ENCODE data around the gene CFAP69. TPM values are rescaled to one million over a fixed set of nuclear protein-coding genes. Genes with fewer than 3 reads are reported as not detected.

The CFAP69 gene
- total RNA-seq, 1 experiment from 2014 or later: 3.4 TPM

DNA sequence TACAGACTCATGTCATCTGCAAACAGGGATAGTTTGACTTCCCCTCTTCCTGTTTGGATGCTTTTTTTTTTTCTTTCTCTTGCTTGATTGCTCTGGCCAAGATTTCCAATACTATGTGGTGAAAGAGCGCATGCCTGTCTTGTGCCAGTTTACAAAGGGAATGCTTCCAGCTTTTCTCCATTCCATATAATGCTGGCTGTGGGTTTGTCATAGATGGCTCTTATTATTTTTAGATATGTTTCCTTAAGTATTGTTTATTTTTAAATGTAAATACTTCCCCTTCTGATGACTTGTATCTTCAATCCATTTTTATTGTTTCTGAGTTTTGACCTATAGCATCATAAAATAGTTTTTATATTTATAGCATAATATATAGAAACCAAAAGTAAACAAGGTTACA, 58.3 kb downstream of the CFAP69 start (continued):
- TF ChIP-seq, protein P1, sequence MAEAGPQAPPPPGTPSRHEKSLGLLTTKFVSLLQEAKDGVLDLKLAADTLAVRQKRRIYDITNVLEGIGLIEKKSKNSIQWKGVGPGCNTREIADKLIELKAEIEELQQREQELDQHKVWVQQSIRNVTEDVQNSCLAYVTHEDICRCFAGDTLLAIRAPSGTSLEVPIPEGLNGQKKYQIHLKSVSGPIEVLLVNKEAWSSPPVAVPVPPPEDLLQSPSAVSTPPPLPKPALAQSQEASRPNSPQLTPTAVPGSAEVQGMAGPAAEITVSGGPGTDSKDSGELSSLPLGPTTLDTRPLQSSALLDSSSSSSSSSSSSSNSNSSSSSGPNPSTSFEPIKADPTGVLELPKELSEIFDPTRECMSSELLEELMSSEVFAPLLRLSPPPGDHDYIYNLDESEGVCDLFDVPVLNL (CRISPR knock-in tag; IDR thresholded peaks at IDR 0.05; ENCODE audit: borderline replicate concordance, low read depth): no peak
- TF ChIP-seq, protein P2, sequence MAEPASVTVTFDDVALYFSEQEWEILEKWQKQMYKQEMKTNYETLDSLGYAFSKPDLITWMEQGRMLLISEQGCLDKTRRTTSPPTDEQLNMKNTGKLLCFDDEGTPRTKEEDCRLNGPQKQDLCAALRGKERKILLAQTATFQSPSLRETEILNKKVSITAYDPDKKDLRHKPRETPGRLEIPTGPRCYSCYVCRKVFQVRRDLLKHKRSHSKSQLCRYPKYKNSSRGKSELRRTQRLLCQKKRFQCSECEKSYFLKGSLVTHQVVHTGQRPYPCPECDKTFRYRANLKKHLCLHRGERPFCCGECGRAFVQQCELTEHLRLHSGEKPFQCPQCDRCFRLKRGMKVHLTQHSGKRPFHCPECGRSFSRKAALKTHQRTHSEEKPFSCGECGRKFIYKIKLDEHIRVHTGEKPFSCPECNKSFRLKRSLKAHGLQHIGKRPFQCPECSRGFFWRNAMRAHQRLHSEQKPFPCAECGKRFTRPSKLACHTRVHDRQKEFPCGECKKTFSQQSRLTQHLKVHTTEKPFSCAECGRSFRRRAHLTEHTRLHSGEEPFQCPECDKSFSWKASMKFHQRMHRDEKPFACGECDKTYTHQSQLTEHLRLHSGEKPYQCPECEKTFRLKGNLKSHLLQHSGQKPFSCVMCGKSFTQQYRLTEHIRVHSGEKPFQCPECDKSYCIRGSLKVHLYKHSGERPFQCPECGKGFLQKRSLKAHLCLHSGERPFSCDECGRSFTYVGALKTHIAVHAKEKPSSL (CRISPR knock-in tag; conservative IDR thresholded peaks at IDR 0.05): no peak
- TF ChIP-seq TEAD4 (CRISPR knock-in tag; IDR thresholded peaks at IDR 0.05): no peak
- TF ChIP-seq IRF2 (CRISPR knock-in tag; IDR thresholded peaks at IDR 0.05; ENCODE audit: borderline replicate concordance, low read depth): no peak
- no peak for TF ChIP-seq NFE2L1 (CRISPR knock-in tag; IDR thresholded peaks at IDR 0.05)
- TF ChIP-seq, protein P3, sequence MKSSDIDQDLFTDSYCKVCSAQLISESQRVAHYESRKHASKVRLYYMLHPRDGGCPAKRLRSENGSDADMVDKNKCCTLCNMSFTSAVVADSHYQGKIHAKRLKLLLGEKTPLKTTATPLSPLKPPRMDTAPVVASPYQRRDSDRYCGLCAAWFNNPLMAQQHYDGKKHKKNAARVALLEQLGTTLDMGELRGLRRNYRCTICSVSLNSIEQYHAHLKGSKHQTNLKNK (CRISPR knock-in tag; IDR thresholded peaks at IDR 0.05): no peak
- TF ChIP-seq CREB1 (CRISPR knock-in tag; IDR thresholded peaks at IDR 0.05): no peak
- no peak for TF ChIP-seq NFYB (CRISPR knock-in tag; conservative IDR thresholded peaks at IDR 0.05; ENCODE audit: low read depth)
- TF ChIP-seq, protein P4, sequence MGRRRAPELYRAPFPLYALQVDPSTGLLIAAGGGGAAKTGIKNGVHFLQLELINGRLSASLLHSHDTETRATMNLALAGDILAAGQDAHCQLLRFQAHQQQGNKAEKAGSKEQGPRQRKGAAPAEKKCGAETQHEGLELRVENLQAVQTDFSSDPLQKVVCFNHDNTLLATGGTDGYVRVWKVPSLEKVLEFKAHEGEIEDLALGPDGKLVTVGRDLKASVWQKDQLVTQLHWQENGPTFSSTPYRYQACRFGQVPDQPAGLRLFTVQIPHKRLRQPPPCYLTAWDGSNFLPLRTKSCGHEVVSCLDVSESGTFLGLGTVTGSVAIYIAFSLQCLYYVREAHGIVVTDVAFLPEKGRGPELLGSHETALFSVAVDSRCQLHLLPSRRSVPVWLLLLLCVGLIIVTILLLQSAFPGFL (CRISPR knock-in tag; IDR thresholded peaks at IDR 0.05; ENCODE audit: borderline replicate concordance): no peak

DNA sequence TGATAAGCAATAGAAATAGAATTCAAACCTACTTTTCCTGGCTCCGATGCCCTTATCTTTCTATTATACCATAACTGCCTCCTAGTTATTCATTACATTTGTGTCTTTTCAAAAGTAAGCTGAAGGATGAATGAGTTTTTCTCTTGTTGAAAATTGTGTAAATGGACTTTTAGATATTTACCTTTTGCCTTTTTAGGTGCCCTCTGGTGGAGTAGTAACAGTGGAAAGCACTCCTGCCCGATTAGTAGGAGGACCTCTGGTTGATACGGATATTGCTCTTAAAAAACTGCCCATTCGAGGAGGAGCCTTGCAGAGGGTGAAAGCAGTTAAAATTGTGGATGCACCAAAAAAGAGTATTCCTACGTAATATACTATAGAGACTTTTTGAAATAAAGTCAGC, 64.9 kb downstream of the CFAP69 start:
- POLR2A ChIA-PET: no interaction called here
- H3K4me1 Mint-ChIP-seq: no peaks in the 10 kb centered on the region
- ATAC-seq (no peak), DNase-seq (ENCODE audit: low spot score) (no peak)
- no peak for TF ChIP-seq NFYB (CRISPR knock-in tag; conservative IDR thresholded peaks at IDR 0.05; ENCODE audit: low read depth)
- TF ChIP-seq NR2C2 (CRISPR knock-in tag; IDR thresholded peaks at IDR 0.05): no peak
- TF ChIP-seq MXD4 (CRISPR knock-in tag; IDR thresholded peaks at IDR 0.05; ENCODE audit: borderline replicate concordance): no peak
- H3K9me3 Mint-ChIP-seq: no peaks in the 10 kb centered on the region
- H3K36me3 Mint-ChIP-seq: no peaks in the 10 kb centered on the region
- CTCF ChIA-PET: interaction anchor here (1.6 kb wide), 1 partner anchor 146 kb away, joined by 4 read pairs; no protein-coding TSS in a partner anchor
- H3K27me3 Mint-ChIP-seq (ENCODE audit: low read depth): no peaks in the 10 kb centered on the region
- no peak overlapping the region for H3K4me3 Mint-ChIP-seq
- H3K27ac Mint-ChIP-seq: no peak overlapping the region

DNA sequence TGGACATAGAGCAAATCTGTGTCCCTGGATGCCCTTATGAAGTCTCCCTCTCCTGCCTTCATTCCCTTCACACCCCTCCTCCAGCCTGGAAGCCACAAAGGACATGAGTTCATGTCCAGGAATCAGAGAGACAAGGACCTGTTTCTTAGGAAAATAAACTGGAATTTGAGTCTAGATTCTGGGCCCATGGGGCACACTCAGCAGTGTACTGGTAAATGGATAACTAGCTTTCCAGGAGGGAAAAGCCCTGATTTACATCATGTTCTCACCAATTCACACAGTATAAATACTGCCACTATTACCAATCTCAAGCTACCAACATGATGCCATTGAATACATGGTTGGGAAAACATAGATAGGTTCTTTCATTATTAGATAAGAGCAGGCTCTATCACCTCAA, 66.2 kb downstream of the CFAP69 start:
- no peak for DNase-seq (ENCODE audit: low spot score)
- Mint-ChIP-seq H3K4me1 (no peaks in the 10 kb centered on the region), H3K27me3 (ENCODE audit: low read depth) (no peaks in the 10 kb centered on the region), H3K27ac (no peak overlapping the region), H3K9me3 (no peaks in the 10 kb centered on the region), H3K4me3 (no peak overlapping the region), H3K36me3 (no peaks in the 10 kb centered on the region)
- ChIA-PET POLR2A (no interaction called here), CTCF (interaction anchor here (3.1 kb wide), 1 partner anchor 116 kb away, joined by 39 read pairs; no protein-coding TSS in a partner anchor)
- TF ChIP-seq NFATC4 (CRISPR knock-in tag; IDR thresholded peaks at IDR 0.05) (no peak), MXD4 (CRISPR knock-in tag; IDR thresholded peaks at IDR 0.05; ENCODE audit: borderline replicate concordance) (no peak), CREM (CRISPR knock-in tag; IDR thresholded peaks at IDR 0.05) (no peak), NR1H2 (CRISPR knock-in tag; IDR thresholded peaks at IDR 0.05) (no peak), IRF2 (CRISPR knock-in tag; IDR thresholded peaks at IDR 0.05; ENCODE audit: borderline replicate concordance, low read depth) (no peak), TP53 (CRISPR knock-in tag; IDR thresholded peaks at IDR 0.05) (no peak), TEAD1 (CRISPR knock-in tag; IDR thresholded peaks at IDR 0.05) (no peak), EMX1 (CRISPR knock-in tag; IDR thresholded peaks at IDR 0.05) (no peak)
- TF ChIP-seq, protein P5, sequence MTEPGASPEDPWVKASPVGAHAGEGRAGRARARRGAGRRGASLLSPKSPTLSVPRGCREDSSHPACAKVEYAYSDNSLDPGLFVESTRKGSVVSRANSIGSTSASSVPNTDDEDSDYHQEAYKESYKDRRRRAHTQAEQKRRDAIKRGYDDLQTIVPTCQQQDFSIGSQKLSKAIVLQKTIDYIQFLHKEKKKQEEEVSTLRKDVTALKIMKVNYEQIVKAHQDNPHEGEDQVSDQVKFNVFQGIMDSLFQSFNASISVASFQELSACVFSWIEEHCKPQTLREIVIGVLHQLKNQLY (CRISPR knock-in tag; IDR thresholded peaks at IDR 0.05): no peak
- TF ChIP-seq, protein P6, sequence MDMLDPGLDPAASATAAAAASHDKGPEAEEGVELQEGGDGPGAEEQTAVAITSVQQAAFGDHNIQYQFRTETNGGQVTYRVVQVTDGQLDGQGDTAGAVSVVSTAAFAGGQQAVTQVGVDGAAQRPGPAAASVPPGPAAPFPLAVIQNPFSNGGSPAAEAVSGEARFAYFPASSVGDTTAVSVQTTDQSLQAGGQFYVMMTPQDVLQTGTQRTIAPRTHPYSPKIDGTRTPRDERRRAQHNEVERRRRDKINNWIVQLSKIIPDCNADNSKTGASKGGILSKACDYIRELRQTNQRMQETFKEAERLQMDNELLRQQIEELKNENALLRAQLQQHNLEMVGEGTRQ (CRISPR knock-in tag; IDR thresholded peaks at IDR 0.05): no peak
- TF ChIP-seq, protein P7, sequence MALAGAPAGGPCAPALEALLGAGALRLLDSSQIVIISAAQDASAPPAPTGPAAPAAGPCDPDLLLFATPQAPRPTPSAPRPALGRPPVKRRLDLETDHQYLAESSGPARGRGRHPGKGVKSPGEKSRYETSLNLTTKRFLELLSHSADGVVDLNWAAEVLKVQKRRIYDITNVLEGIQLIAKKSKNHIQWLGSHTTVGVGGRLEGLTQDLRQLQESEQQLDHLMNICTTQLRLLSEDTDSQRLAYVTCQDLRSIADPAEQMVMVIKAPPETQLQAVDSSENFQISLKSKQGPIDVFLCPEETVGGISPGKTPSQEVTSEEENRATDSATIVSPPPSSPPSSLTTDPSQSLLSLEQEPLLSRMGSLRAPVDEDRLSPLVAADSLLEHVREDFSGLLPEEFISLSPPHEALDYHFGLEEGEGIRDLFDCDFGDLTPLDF (CRISPR knock-in tag; IDR thresholded peaks at IDR 0.05): no peak
- TF ChIP-seq, protein P8, sequence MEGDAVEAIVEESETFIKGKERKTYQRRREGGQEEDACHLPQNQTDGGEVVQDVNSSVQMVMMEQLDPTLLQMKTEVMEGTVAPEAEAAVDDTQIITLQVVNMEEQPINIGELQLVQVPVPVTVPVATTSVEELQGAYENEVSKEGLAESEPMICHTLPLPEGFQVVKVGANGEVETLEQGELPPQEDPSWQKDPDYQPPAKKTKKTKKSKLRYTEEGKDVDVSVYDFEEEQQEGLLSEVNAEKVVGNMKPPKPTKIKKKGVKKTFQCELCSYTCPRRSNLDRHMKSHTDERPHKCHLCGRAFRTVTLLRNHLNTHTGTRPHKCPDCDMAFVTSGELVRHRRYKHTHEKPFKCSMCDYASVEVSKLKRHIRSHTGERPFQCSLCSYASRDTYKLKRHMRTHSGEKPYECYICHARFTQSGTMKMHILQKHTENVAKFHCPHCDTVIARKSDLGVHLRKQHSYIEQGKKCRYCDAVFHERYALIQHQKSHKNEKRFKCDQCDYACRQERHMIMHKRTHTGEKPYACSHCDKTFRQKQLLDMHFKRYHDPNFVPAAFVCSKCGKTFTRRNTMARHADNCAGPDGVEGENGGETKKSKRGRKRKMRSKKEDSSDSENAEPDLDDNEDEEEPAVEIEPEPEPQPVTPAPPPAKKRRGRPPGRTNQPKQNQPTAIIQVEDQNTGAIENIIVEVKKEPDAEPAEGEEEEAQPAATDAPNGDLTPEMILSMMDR (IDR thresholded peaks at IDR 0.05): no peak
- TF ChIP-seq, protein P3 (CRISPR knock-in tag; IDR thresholded peaks at IDR 0.05): no peak
- ATAC-seq: no peak

Measured in WTC11 (cell line).